Natural killer cell treated with Interleukin-12 subunit alpha and Interleukin-12 subunit beta and Interleukin-15 and Interleukin-18, amount 100 ng/mL, for 72 hours (primary cell): ENCODE results near the gene CUL2. TPM values are rescaled to one million over a fixed set of nuclear protein-coding genes. Genes with fewer than 3 reads are reported as not detected.

Experiments
- ATAC-seq, 2 donors: fragments of 150-1000 bp; cut with Tn5 transposase in 1 of 2; sonication (Bioruptor Pico), chemical (Tn5 transposase) in 1 of 2; 2 replicates each; pipeline ENCODE4 v1.10.0; 2021
- DNase-seq: peaks from one replicate; pipeline ENCODE4 v3.0.0; 2022; ENCODE audit warnings: low spot score
- H3K27ac Mint-ChIP-seq, 2 donors: 1 replicate in 1 of 2; 2 replicates in 1 of 2; pipeline ENCODE4 v1.8.0; 2022; ENCODE audit warnings: mixed read lengths in 2 of 2, mild to moderate bottlenecking in 1 of 2, moderate library complexity in 1 of 2
- H3K27me3 Mint-ChIP-seq, 2 donors: 1 replicate in 1 of 2; 2 replicates in 1 of 2; pipeline ENCODE4 v1.8.0; 2022; ENCODE audit warnings: mixed read lengths in 2 of 2
- H3K36me3 Mint-ChIP-seq: one replicate; pipeline ENCODE4 v1.8.0; 2022; ENCODE audit warnings: mixed read lengths
- H3K4me1 Mint-ChIP-seq, 2 donors: 1 replicate in 1 of 2; 2 replicates in 1 of 2; pipeline ENCODE4 v1.8.0; 2022; ENCODE audit warnings: low read depth in 2 of 2, mixed read lengths in 2 of 2, mild to moderate bottlenecking in 1 of 2
- H3K4me3 Mint-ChIP-seq: one replicate; pipeline ENCODE4 v1.8.0; 2022; ENCODE audit warnings: mixed read lengths
- H3K9me3 Mint-ChIP-seq: 2 replicates; pipeline ENCODE4 v1.8.0; 2022; ENCODE audit warnings: mixed read lengths
- total RNA-seq, 2 donors: library from RNA; stranded (reverse); gene quantifications; one replicate each; pipeline ENCODE4 v1.2.3, GENCODE V29; 2022

The CUL2 gene
- total RNA-seq, result 10 to 100 TPM; 42.8 to 45.7 TPM

- peak; percentile 97 to 98 for ATAC-seq
- Mint-ChIP-seq H3K4me1 (peaks cover 42 to 47% of the 10 kb centered on the region in 2 donors), H3K27ac (peak within 1 kb of the TSS; percentile 91 to 96), H3K4me3 (peak within 1 kb of the TSS; percentile 96), H3K36me3 (peaks cover 8% of the 10 kb centered on the region), H3K27me3 (no peaks in the 10 kb centered on the region), H3K9me3 (no peaks in the 10 kb centered on the region)
- peak; percentile 96 for DNase-seq
Measured at GRCh38 chr10:35090162-35090954, at the start of gene CUL2. TSS of gene CUL2 (minus strand) at chr10:35090341. CDS start at chr10:35071317, 19,024 bp downstream.

- Mint-ChIP-seq H3K9me3 (no peaks in the 10 kb centered on the region), H3K27ac (peak overlapping the region; percentile 60 to 86), H3K36me3 (no peaks in the 10 kb centered on the region), H3K4me3 (peak overlapping the region; percentile 42), H3K27me3 (no peaks in the 10 kb centered on the region), H3K4me1 (peaks cover 29 to 35% of the 10 kb centered on the region in 2 donors)
- ATAC-seq, result no peak
- DNase-seq, result no peak
Measured at GRCh38 chr10:35136263-35136815, 46.2 kb upstream of the CUL2 start.

- Mint-ChIP-seq H3K4me1 (peaks cover 31 to 40% of the 10 kb centered on the region in 2 donors), H3K9me3 (no peaks in the 10 kb centered on the region), H3K27me3 (no peaks in the 10 kb centered on the region), H3K27ac (peak overlapping the region; percentile 60 to 86), H3K36me3 (no peaks in the 10 kb centered on the region), H3K4me3 (peak overlapping the region; percentile 42)
- DNase-seq (no peak), ATAC-seq (peak in 1 of 2 donors; percentile 41)
Measured at GRCh38 chr10:35135861-35136260, 45.7 kb upstream of the CUL2 start.

- Mint-ChIP-seq H3K4me1 (peaks cover 42 to 53% of the 10 kb centered on the region in 2 donors), H3K36me3 (no peaks in the 10 kb centered on the region), H3K27ac (peak overlapping the region; percentile 74 to 89), H3K9me3 (no peaks in the 10 kb centered on the region), H3K27me3 (no peaks in the 10 kb centered on the region), H3K4me3 (peak overlapping the region; percentile 65)
- ATAC-seq, result peak; percentile 54 to 81
- no peak for DNase-seq
Measured at GRCh38 chr10:35133586-35133985, 43.4 kb upstream of the CUL2 start.

GRCh38 chr10:35132727-35133126 lies 42.6 kb upstream of the CUL2 start:
- peak overlapping the region; percentile 65 for H3K4me3 Mint-ChIP-seq
- peak overlapping the region; percentile 74 to 89 for H3K27ac Mint-ChIP-seq
- H3K9me3 Mint-ChIP-seq, result no peaks in the 10 kb centered on the region
- no peak for ATAC-seq
- DNase-seq, result no peak
- no peaks in the 10 kb centered on the region for H3K27me3 Mint-ChIP-seq
- H3K36me3 Mint-ChIP-seq, result peaks cover 5% of the 10 kb centered on the region
- peaks cover 46 to 59% of the 10 kb centered on the region in 2 donors for H3K4me1 Mint-ChIP-seq

- no peaks in the 10 kb centered on the region for H3K9me3 Mint-ChIP-seq
- H3K4me1 Mint-ChIP-seq, result peaks cover 45 to 50% of the 10 kb centered on the region in 2 donors
- H3K4me3 Mint-ChIP-seq, result peak overlapping the region; percentile 75
- peaks cover 5% of the 10 kb centered on the region for H3K36me3 Mint-ChIP-seq
- no peaks in the 10 kb centered on the region for H3K27me3 Mint-ChIP-seq
- no peak for ATAC-seq
- DNase-seq, result no peak
- peak overlapping the region; percentile 74 to 89 for H3K27ac Mint-ChIP-seq
Measured at GRCh38 chr10:35130663-35131062, 40.5 kb upstream of the CUL2 start.

- Mint-ChIP-seq H3K4me3 (peak overlapping the region; percentile 96), H3K9me3 (no peaks in the 10 kb centered on the region), H3K36me3 (peaks cover 5% of the 10 kb centered on the region), H3K27me3 (no peaks in the 10 kb centered on the region), H3K4me1 (peaks cover 41 to 46% of the 10 kb centered on the region in 2 donors), H3K27ac (peak overlapping the region; percentile 98)
- DNase-seq (no peak), ATAC-seq (no peak)
Measured at GRCh38 chr10:35129185-35129674, 39.1 kb upstream of the CUL2 start.

GRCh38 chr10:35127289-35127891 lies 37.2 kb upstream of the CUL2 start:
- DNase-seq (peak; percentile 81), ATAC-seq (peak; percentile 13 to 46)
- Mint-ChIP-seq H3K36me3 (peaks cover 5% of the 10 kb centered on the region), H3K4me3 (peak overlapping the region; percentile 96), H3K4me1 (peaks cover 29 to 35% of the 10 kb centered on the region in 2 donors), H3K27me3 (no peaks in the 10 kb centered on the region), H3K27ac (peak overlapping the region; percentile 98), H3K9me3 (no peaks in the 10 kb centered on the region)

GRCh38 chr10:35126530-35127288 lies 36.6 kb upstream of the CUL2 start, which contains the start of gene CREM:
TSS of gene CREM (plus strand) at chr10:35126846. CDS start at chr10:35137836, 10,990 bp downstream.
- Mint-ChIP-seq H3K27ac (peak within 1 kb of the TSS; percentile 98), H3K4me1 (peaks cover 23 to 31% of the 10 kb centered on the region in 2 donors), H3K4me3 (peak within 1 kb of the TSS; percentile 96), H3K36me3 (peaks cover 5% of the 10 kb centered on the region), H3K27me3 (no peaks in the 10 kb centered on the region), H3K9me3 (no peaks in the 10 kb centered on the region)
- ATAC-seq, result peak; percentile 92 to 93
- DNase-seq, result peak; percentile 100

GRCh38 chr10:35126062-35126529 lies 36.0 kb upstream of the CUL2 start:
- ATAC-seq (no peak), DNase-seq (no peak)
- Mint-ChIP-seq H3K4me3 (peak overlapping the region; percentile 96), H3K36me3 (peaks cover 5% of the 10 kb centered on the region), H3K27ac (peak overlapping the region; percentile 98), H3K27me3 (no peaks in the 10 kb centered on the region), H3K9me3 (no peaks in the 10 kb centered on the region), H3K4me1 (peaks cover 22 to 25% of the 10 kb centered on the region in 2 donors)

- no peak overlapping the region for H3K4me3 Mint-ChIP-seq
- DNase-seq (no peak), ATAC-seq (no peak)
- peak overlapping the region in 1 of 2 donors; percentile 10 for H3K27ac Mint-ChIP-seq
- peaks cover 14 to 17% of the 10 kb centered on the region in 2 donors for H3K4me1 Mint-ChIP-seq
- no peaks in the 10 kb centered on the region for H3K9me3 Mint-ChIP-seq
- no peaks in the 10 kb centered on the region for H3K27me3 Mint-ChIP-seq
- peaks cover 5% of the 10 kb centered on the region for H3K36me3 Mint-ChIP-seq
Measured at GRCh38 chr10:35124540-35124939, 34.4 kb upstream of the CUL2 start.

- Mint-ChIP-seq H3K4me3 (no peak overlapping the region), H3K27me3 (peaks cover 2 to 7% of the 10 kb centered on the region in 2 donors), H3K27ac (no peak overlapping the region), H3K36me3 (no peaks in the 10 kb centered on the region), H3K9me3 (no peaks in the 10 kb centered on the region), H3K4me1 (peaks cover 4% of the 10 kb centered on the region in 2 donors)
- DNase-seq (no peak), ATAC-seq (no peak)
Measured at GRCh38 chr10:35119378-35119777, 29.2 kb upstream of the CUL2 start.

GRCh38 chr10:35112571-35112970 lies 22.4 kb upstream of the CUL2 start:
- H3K4me3 Mint-ChIP-seq, result no peak overlapping the region
- no peaks in the 10 kb centered on the region for H3K9me3 Mint-ChIP-seq
- DNase-seq (no peak), ATAC-seq (no peak)
- H3K36me3 Mint-ChIP-seq, result no peaks in the 10 kb centered on the region
- no peaks in the 10 kb centered on the region for H3K4me1 Mint-ChIP-seq
- no peak overlapping the region for H3K27ac Mint-ChIP-seq
- H3K27me3 Mint-ChIP-seq, result no peaks in the 10 kb centered on the region
